Epithelial cell of proximal tubule (primary cell): Measurements from ENCODE around the gene PTOV1. TPM values are rescaled to one million over a fixed set of nuclear protein-coding genes. Genes with fewer than 3 reads are reported as not detected.

Source experiments
- DNase-seq: peaks from one replicate; pipeline ENCODE4 v3.0.0-alpha.2; 2011; ENCODE audit warnings: low read depth
- H3K4me3 ChIP-seq: 2 replicates; pipeline ENCODE4 v1.5.1; 2011; ENCODE audit warnings: low read depth, mild to moderate bottlenecking, low read length
- total RNA-seq: library from RNA; depleted of rRNA; stranded (reverse); fragments of >200 nt; gene quantifications from 2 replicates; pipeline ENCODE4 v1.2.3, GENCODE V29; 2015
- TF ChIP-seq, protein P1 (sequence below): conservative IDR thresholded peaks from 2 replicates; pipeline ENCODE4 v1.5.1; 2012; ENCODE audit warnings: low read depth, mild to moderate bottlenecking, low read length

PTOV1 gene
- total RNA-seq, 1 donor from 2014 or later: 121 TPM

- no peak overlapping the region for H3K4me3 ChIP-seq
- TF ChIP-seq, protein P1, sequence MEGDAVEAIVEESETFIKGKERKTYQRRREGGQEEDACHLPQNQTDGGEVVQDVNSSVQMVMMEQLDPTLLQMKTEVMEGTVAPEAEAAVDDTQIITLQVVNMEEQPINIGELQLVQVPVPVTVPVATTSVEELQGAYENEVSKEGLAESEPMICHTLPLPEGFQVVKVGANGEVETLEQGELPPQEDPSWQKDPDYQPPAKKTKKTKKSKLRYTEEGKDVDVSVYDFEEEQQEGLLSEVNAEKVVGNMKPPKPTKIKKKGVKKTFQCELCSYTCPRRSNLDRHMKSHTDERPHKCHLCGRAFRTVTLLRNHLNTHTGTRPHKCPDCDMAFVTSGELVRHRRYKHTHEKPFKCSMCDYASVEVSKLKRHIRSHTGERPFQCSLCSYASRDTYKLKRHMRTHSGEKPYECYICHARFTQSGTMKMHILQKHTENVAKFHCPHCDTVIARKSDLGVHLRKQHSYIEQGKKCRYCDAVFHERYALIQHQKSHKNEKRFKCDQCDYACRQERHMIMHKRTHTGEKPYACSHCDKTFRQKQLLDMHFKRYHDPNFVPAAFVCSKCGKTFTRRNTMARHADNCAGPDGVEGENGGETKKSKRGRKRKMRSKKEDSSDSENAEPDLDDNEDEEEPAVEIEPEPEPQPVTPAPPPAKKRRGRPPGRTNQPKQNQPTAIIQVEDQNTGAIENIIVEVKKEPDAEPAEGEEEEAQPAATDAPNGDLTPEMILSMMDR: no peak
These were observed 36.9 kb downstream of the PTOV1 start for GRCh38 chr19:49887665-49888509.

GRCh38 chr19:49888510-49888824 is 37.5 kb downstream of the PTOV1 start:
- TF ChIP-seq, protein P1: no peak
- DNase-seq: no peak
- H3K4me3 ChIP-seq: no peak overlapping the region

More at GRCh38 chr19:49887665-49888509, 36.9 kb downstream of the PTOV1 start:
- no peak for DNase-seq

- H3K4me3 ChIP-seq: no peak overlapping the region
- TF ChIP-seq, protein P1: no peak
- DNase-seq: no peak
These were observed 38.2 kb downstream of the PTOV1 start for GRCh38 chr19:49889038-49889686.

DNA sequence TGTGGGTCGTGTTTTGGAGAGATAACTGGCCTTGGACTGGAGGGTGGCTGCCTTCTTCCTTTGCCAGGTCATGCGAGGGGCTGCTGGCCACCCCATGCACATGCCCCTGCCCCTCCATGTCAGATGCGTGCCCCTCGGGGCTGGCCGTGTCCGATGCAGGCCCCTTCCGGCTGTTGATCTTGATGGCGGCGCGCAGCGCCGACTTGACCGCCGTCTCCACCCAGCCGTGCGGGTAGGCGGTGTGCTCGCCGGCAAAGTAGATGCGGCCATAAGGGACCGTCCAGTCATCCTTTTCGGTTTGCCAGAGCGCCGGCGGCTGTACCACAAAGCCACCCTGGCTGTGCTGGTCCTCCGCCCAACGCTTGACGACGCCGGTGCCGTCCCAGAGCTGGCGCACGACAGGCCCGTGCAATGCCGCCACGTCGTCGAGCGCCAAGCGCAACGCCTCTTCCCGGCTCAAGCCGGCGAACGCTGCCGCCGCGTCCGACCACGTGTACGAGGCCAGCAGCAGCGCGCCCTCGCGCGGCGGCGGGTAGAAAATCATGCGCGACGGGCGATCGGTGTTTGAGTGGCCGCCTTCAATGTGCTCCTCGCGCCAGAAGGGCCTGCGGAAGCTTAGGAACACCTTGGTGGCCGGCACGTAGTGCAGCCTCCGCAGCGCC is 38.9 kb downstream of the PTOV1 start:
- TF ChIP-seq, protein P1: peak; percentile 55
- peak overlapping the region; percentile 30 for H3K4me3 ChIP-seq
- DNase-seq: no peak

GRCh38 chr19:49890349-49891311 is 39.7 kb downstream of the PTOV1 start:
- H3K4me3 ChIP-seq: peak overlapping the region; percentile 30
- no peak for DNase-seq
- TF ChIP-seq, protein P1: peak; percentile 25

DNA sequence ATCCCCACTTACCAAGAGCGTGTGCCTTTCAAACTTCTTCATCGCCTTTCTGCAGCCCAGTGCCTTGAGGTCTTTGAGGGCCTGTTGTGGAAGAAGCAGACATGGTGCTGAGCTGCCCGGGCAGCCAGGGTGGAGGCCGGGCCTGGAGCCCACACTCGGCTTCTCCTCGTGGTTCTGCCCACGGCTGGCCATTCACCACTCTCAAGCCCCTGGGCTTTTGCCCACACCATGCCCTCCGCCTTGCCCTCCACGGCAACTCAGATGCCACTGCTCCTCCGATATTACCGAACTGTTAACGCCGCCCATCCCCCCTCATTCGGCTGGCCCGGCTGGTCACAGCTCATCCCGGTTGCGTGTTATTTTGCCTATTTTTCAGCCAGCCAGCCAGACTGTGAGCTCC is 40.4 kb downstream of the PTOV1 start:
- TF ChIP-seq, protein P1: no peak
- DNase-seq: no peak
- no peak overlapping the region for H3K4me3 ChIP-seq
